AG08395 (cell line): ENCODE data around the gene SEC24B.
A peak's percentile ranks its signal among the peaks of the same experiment; 100 is the strongest.

ENCODE experiments used
- DNase-seq: peaks from one replicate; pipeline ENCODE4 v3.0.0; 2012; ENCODE audit warnings: mixed read lengths, low spot score

Gene SEC24B

DNA sequence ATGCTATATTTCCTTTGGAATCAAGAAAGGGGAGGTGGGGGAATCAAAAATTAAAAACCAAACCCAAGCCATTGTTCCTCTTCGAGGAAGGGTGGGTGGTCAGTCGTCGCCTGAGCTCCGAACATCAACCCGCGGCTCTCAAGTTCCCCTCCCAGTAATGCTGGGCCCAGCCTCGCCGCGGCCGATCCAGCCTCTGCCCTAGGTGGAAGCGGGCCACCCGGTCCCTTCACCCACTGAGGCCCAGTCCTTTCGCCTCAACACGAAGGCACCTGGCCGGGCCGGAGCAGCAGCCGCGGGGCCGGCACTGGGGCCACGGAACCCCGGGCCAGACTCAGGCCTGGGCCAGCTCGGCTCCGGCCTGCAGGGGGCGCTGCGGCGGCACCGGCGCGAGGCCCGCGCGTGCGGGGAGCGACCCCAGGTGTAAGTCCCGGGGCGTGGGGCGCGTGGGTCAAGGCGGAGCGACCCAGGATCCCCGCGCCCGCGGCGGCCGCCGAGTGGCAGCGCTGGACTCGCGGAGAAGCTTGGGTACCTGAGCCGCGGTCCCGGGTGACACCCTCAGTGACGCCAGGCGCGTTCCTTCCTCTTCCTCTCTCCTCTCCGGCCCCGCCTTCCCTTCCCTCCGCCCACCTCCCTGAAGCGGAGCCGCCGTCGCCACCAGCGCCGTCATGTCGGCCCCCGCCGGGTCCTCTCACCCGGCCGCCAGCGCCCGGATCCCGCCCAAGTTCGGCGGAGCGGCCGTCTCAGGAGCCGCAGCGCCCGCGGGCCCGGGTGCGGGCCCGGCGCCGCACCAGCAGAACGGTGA, at the start of gene SEC24B:
TSS of gene SEC24B (plus strand) at position 611 of the 802 bp plus-strand sequence. CDS start at position 666, 55 bp downstream.
- peak; percentile 75 for DNase-seq

DNA sequence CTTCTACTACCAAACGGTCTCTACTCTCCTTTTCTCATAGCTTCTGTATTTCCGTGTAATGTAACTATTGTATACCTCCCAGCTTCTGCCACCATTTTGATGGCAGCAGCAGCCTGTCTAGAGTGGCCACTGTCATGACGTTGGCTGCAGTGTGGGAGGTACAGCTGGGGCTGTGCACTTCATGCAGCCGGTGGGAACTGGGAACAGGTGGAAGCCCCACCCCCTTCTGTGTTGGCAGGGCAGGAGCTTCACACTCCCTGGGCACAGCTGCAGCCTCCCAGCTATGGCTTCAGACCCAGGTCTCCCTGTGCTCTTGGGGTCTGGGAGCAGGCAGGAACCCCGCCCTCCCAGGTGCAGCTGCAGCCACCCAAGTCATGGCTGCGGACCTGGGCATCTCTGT, 49.8 kb upstream of the SEC24B start:
- no peak for DNase-seq

DNA sequence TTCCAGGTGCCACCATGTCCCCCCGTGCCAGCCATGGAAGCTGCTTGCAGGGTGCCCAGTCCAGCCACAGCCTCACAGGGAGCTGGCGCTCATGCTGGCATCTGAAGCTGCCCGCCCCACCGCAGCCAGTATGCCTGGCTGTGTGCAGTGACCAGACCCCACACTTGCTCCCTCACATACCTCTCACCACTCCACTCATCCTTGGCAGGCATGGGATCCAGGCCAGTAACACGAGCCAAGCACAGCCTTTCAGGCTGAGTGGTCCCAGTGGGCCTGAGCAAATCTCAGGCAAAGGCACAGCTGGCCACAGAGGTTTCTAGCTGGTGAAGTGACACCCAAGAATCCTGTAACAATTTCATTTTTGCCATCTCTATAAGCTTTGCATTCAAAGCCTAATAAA, 48.4 kb upstream of the SEC24B start:
- no peak for DNase-seq

DNA sequence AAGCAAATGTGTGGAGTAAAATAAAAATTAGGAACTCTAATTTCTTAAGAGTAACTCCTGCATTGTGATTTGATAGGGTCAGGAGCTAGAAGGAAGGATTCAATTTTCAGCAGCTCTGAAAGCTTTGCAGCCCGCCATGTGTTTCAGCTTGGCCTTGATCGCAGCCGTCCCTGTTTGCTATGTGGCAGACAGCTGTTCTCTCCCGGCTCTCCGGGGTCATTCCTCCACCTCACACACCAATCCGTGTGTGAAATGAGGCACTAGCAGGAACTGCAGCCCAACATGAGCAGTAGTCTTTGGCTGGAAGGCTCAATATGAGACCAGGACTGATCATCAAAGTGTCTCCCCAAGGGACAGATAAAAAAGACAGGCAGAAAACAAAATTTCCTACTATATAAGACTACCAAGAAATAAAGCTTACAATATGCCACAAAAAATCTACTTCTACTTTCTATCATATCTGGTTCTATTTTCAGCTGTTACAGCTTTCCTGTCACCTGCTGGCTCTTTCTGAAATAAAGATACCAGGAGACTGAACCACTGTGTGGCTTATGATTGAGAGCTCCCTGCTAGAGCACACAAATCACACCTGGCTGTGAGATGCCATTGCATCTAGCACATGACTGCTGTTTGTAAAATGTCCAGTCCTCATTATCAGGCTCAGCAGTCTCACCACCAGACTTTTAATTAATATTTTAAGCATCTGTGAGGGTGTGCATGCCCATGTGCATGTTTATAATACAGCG, 44.1 kb upstream of the SEC24B start:
- no peak for DNase-seq

DNA sequence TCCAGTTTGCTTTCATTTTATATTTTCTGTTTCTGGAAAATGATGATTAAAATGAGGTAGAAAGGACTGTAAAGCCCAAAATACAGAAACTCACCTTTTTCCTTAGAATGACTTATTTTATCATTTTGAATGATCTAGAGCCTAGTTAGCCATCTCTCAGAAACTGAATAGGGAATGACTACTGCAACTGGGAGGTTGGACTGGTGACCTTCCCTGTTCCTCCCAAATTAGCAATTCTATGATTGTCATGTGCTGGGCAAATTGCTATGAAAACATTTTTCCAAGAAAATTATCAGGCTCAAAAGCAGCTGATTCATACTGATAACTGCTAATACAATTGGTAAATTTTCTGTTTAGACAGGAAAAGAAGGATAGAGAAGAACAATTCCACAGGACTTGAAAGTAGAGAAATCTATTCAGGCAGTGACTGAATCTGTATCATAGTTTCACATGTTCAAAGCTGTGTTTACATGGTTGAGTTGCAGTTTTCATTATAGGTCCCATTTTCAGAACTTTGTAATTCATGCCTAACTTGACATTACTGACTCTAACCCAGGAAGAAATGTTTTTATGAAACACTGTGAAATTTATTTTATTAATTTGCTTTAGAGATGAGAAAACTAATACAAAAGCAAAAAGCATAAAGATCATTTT, 43.4 kb upstream of the SEC24B start:
- no peak for DNase-seq

- no peak for DNase-seq
Observed at GRCh38 chr4:109395694-109396093, 37.9 kb upstream of the SEC24B start.

DNA sequence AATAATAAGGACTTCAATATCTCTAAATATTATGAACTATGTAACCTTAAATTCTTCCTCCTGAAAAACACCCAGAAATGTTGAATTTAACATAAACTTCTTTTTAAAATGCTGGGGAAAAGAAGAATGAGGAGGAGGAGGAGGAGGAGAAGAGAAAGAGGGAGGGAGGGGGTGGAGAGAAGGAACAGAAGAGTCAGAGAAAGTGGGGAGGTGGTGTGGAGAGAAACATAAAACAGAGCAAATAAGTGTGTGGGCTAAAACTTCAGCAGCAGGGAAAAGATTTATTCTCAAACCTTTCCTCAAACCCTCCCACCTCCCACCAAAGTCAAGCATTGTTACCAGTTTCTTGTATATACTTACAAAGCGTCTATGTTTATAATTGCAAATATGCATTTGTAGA, 34.7 kb upstream of the SEC24B start:
- no peak for DNase-seq

GRCh38 chr4:109406337-109406931, 27.2 kb upstream of the SEC24B start:
- peak; percentile 52 for DNase-seq

- no peak for DNase-seq
Observed at GRCh38 chr4:109407027-109407737, 26.4 kb upstream of the SEC24B start.

- DNase-seq: no peak
Observed at GRCh38 chr4:109408711-109409110, 24.9 kb upstream of the SEC24B start.

DNA sequence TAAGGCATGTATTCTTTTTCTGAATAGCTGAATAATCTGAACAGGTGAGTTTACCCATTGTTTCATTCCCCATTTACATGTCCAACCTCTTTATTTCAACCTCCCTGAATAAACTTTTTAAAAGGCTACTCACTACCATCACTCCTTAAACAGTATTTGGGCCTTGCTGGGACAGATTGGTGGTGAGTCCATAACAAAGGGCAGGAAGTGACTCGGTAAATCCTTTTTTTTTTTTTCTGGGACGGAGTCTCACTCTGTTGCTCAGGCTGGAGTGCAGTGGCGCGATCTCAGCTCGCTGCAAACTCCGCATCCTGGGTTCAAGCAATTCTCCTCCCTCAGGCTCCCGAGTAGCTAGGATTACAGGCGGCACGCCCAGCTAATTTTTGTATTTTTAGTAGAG, 23.4 kb upstream of the SEC24B start:
- no peak for DNase-seq

DNA sequence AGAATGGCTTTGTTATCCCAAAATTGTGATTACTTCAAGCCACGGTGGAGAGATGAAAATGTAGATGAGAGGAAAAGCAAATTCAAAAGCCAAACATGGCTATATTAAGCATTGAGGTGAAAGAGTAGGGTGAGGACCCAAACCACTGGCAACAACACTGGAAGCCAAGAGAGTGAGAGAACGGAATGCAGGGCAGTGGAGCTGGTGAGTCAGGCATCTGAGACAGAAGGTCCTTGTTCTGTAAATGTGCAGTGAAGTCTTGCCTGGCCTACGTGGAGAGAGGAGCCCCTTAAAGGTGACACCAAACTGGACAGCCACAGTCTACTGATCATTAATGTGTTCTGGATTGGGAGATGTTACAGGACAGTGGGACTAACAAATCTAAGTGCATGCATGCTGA, 22.8 kb upstream of the SEC24B start:
- no peak for DNase-seq

DNA sequence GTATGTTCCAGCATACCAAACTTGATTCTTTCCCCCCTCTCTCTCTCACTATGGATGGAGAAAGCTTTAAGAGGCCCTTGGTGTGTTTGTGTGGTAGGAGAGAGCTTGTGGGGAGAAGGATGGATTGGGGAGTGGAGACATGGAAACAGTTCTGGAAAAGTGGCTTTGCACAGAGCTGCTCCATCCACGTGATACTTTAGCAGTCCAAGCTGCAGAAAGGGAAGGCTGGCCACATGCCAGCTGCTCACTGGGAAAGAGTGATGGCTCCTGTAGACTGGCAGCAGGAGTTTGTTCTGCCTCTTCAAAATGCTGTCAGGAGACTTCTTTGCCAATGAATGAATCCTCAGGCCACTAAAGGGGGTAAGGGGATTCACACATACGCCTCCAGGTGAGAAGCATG, 21.7 kb upstream of the SEC24B start:
- DNase-seq: no peak

DNA sequence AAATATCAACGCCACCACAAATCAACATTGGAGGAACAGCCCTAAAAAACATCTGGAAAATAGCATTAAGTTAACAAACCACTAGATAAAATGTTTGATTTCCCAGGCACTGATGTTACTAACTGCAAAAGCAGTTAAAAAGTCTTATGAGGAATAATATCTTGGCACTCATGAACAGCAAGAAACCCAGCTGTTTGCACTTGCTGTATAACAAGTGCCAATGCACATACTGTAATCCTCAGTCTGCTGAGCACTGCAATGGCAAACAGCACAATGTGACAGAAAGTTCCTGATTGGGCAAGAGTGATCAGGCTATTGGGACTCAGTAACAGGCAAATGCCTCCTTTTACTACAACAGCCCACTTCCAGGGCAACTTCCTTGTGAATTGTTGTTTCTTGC, 20.8 kb upstream of the SEC24B start:
- no peak for DNase-seq

DNA sequence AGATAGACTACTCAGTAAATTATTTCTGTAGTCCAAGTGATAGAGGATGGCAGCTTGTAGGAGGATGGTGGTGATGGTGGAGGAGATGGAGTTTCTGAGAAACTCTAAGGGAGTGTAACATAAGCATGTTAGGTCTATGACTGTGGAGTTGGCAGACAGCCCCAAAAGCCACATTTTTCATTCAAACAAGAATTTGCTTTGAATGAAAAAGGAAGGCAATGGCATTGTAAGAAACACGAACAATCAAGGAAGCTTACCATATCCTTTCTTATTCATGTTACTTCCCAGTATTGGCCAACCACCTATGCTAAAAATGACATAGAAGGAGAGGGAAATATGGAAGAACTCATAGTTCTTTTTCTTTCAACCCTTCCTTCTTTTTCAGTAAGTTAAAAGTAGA, 18.7 kb upstream of the SEC24B start:
- DNase-seq: no peak

GRCh38 chr4:109418588-109418987, 15.0 kb upstream of the SEC24B start:
- no peak for DNase-seq

DNA sequence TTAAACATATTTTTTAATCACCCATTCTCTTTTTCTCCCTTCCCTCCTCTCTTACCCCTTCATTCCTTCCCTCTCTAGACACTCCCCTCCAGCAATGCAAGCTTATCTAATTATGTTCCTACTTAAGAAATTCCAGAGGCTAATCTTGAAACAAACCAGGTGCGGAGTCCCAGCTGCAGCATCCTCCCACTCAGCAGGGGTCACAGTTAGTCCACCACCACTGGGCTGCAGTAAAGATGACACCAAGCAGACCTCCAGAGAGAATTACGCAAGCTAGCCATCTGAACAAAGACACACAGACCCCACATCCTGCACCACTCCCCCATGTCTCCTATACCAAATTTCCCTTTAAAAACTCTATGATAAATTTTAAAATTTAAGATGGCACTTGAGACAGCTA, 13.9 kb upstream of the SEC24B start:
- no peak for DNase-seq

DNA sequence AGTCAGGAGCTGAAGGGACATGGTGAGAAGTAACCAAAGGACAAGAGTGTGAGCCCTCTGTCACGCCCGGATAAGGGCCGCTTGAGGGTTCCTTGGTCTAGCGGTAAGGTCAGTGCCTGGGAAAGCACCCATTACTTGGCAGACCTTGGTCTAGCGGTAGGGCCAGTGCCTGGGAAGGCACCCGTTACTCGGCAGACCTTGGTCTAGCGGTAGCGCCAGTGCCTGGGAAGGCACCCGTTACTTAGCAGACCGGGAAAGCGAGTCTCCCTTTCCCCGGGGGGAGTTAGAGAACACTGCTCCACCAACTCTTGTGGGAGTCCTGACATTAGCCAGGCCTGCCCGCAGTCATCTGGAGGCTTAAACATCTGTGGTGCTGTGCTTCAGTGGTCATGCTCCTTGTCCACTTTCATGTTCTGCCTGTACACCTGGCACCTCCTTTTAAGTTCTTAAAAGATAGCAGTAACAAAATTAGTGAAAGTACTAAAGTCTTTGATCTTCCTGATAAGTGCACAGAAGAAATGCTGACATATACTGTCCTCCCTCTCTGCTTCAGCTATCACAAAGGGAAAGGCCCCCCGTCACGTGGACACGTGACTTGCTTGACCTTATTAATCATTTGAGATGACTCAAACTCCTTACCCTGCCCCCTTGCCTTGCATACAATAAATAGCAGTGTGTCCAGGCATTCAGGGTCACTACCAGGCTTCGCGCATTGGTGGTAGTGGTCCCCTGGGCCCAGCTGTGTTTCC, 9.3 kb upstream of the SEC24B start:
- no peak for DNase-seq

- no peak for DNase-seq
Observed at GRCh38 chr4:109425405-109425804, 8.2 kb upstream of the SEC24B start.

GRCh38 chr4:109429545-109429944, 4.1 kb upstream of the SEC24B start:
- no peak for DNase-seq

DNA sequence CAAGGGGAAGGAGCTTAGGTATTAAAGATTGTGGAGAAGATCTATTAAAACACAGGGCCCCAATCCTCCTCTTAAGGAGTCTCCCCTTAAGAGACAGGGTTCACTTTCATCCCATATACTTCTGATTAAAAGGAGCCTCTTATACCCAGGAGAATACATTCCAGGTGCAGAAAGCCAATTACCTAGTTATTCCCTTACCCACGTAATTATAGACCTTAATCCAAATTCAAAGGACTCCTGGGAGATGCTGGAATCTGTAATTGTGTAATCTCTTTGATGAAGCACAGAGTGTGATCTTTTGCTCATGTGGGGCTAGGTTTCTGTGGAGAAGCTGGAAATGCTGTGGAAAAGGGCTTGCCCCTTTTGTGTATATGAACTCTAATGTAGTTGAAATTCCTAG, 1.4 kb upstream of the SEC24B start:
- no peak for DNase-seq
